ENCODE measurements around the gene MRPL21. TPM values are rescaled to one million over a fixed set of nuclear protein-coding genes. Genes with fewer than 3 reads are reported as not detected.
A peak's percentile ranks its signal among the peaks of the same experiment; 100 is the strongest.

Gene MRPL21
- total and polyA plus RNA-seq, 9 of the 15 experiments (the other 6 are each of a cell fraction or from before 2014, with no cell fraction given), result 196 to 618 (median 232) TPM

GRCh38 chr11:68933605-68934320 is 30.1 kb upstream of the MRPL21 start:
- intact Hi-C loops (cut with micrococcal nuclease), result no loop called here
- ChIA-PET CTCF (ENCODE audit: low intra/inter-chr PET ratio) (no interaction called here), POLR2A (interaction anchor here (0.6 kb wide), 2 partner anchors 53 to 543 kb away, joined by 3 read pairs; no protein-coding TSS in a partner anchor)
- Histone ChIP-seq H3K79me2 (ENCODE audit: control insufficient read depth, insufficient read depth, low read length) (no peaks in the 10 kb centered on the region), H3K4me1 (replicated peaks in 1 of 2; ENCODE audit: control insufficient read depth in 2 of 2, insufficient read depth in 2 of 2, low read length in 2 of 2) (peaks cover 0 to 5% of the 10 kb centered on the region in 2 experiments; a peak in 1 of 5 replicates), H3K9me3 (replicated peaks; ENCODE audit: control insufficient read depth, insufficient read depth, low read depth, low read length) (no peaks in the 10 kb centered on the region), H3K9ac (ENCODE audit: insufficient read depth in 1 of 2, low read depth in 2 of 2, low read length in 2 of 2) (no peak overlapping the region), H4K20me1 (replicated peaks; ENCODE audit: control insufficient read depth, insufficient read depth, low read length) (0 out of 2 replicates have a peak, but pooled peaks cover 2% of the 10 kb centered on the region), H3K9me1 (ENCODE audit: control insufficient read depth, insufficient read depth, low read length) (no peaks in the 10 kb centered on the region), H3K27me3 (ENCODE audit: control insufficient read depth in 2 of 2, insufficient read depth in 2 of 2, low read length in 2 of 2) (no peaks in the 10 kb centered on the region), H3K4me3 (no peak overlapping the region), H2AFZ (ENCODE audit: low read depth, low read length) (no peak overlapping the region), H3K36me3 (ENCODE audit: control insufficient read depth, insufficient read depth, low read length) (peaks cover 86% of the 10 kb centered on the region; the same call in 2 of the 3 replicates), H3K27ac (ENCODE audit: extremely low read depth, low read depth, low read length) (no peak overlapping the region), H3K4me2 (ENCODE audit: insufficient read depth, low read length) (no peak overlapping the region)
- WGBS (ENCODE audit: insufficient coverage, low coverage, missing lambda C conversion rate), result 87% methylated on average over 13 of the region's 17 CpGs
- BruUV-seq (replicated peaks), result no TSS peak
- DNase-seq (ENCODE audit: extremely low read depth in 1 of 4, low spot score in 3 of 4) (no peak), ATAC-seq (no peak), FAIRE-seq (no peak)
- in situ Hi-C loops (cut with MboI), result no loop called here
- TF ChIP-seq NR2C2 (CRISPR knock-in tag; IDR thresholded peaks at IDR 0.05), result no peak
- TF ChIP-seq NR2C2 (tag; IDR thresholded peaks at IDR 0.05), result no peak
- 0 out of 2 replicates have a peak, but pooled peaks have one; percentile 6 for TF ChIP-seq POLR2G (IDR thresholded peaks at IDR 0.05; ENCODE audit: low read depth, low read length)

All from K562 (cell line).